SU-DHL-6 (cell line): ENCODE data around the gene CLDN9.

ENCODE experiments used
- EZH2phosphoT487 ChIP-seq: fragments of 200-600 bp; sonication (generic), shearing (Covaris generic); conservative IDR thresholded peaks from 2 replicates; pipeline ENCODE4 v1.6.1; 2018; ENCODE audit warnings: mild to moderate bottlenecking, antibody characterized with exemption, low read length, moderate library complexity, mixed read lengths
- TF ChIP-seq, protein P1 (sequence below): fragments of 200-600 bp; sonication (generic); IDR thresholded peaks from one replicate; pipeline ENCODE4 v1.5.1; 2017; ENCODE audit warnings: antibody characterized with exemption, mild to moderate bottlenecking, low read length, moderate library complexity; ENCODE audit not compliant: insufficient read depth, poor library complexity, severe bottlenecking

DNA sequence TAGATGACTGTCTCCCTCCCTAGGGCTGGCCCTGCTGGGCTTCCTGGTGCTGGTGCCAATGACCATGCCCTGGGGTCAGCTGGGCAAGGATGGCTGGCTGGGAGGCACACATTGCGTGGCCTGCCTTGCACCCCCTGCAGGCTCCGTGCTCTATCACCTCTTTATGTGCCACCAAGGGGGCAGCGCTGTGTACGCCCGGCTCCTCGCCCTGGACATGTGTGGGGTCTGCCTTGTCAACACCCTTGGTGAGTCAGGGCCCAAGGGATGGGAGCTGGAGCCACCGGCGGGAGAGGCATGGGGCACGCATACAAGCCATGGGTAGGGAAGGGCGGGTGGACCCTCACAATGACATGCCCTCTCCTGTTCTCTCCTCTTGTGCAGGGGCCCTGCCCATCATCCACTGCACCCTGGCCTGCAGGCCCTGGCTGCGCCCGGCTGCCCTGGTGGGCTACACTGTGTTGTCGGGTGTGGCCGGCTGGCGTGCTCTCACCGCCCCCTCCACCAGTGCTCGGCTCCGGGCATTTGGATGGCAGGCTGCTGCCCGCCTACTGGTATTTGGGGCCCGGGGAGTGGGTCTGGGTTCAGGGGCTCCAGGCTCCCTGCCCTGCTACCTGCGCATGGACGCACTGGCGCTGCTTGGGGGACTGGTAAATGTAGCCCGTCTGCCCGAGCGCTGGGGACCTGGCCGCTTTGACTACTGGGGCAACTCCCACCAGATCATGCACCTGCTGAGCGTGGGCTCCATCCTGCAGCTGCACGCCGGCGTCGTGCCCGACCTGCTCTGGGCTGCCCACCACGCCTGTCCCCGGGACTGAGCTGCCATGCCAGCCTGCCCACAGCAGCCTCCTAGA lies 41.4 kb upstream of the CLDN9 start:
- TF ChIP-seq, protein P1, sequence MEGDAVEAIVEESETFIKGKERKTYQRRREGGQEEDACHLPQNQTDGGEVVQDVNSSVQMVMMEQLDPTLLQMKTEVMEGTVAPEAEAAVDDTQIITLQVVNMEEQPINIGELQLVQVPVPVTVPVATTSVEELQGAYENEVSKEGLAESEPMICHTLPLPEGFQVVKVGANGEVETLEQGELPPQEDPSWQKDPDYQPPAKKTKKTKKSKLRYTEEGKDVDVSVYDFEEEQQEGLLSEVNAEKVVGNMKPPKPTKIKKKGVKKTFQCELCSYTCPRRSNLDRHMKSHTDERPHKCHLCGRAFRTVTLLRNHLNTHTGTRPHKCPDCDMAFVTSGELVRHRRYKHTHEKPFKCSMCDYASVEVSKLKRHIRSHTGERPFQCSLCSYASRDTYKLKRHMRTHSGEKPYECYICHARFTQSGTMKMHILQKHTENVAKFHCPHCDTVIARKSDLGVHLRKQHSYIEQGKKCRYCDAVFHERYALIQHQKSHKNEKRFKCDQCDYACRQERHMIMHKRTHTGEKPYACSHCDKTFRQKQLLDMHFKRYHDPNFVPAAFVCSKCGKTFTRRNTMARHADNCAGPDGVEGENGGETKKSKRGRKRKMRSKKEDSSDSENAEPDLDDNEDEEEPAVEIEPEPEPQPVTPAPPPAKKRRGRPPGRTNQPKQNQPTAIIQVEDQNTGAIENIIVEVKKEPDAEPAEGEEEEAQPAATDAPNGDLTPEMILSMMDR, result no peak
- TF ChIP-seq EZH2phosphoT487, result no peak
